ENCODE results near the gene PCSK7.

GRCh38 chr11:117197516-117198456, 34.1 kb downstream of the PCSK7 start:
- no peak for TF ChIP-seq MAX (IDR thresholded peaks at IDR 0.05; ENCODE audit: low read depth, low read length)
- no peak for TF ChIP-seq REST (IDR thresholded peaks at IDR 0.05; ENCODE audit: low read depth, low read length)
- TF ChIP-seq CTCF (IDR thresholded peaks at IDR 0.05 in 2 of 3, conservative IDR thresholded peaks at IDR 0.05 in 1 of 3; ENCODE audit: control insufficient read depth in 2 of 3, extremely low read depth in 1 of 3, insufficient read depth in 1 of 3, low read depth in 3 of 3, low read length in 3 of 3): peak; percentile 7 to 27 (median 27); a peak in 2 of 6 replicates
- TF ChIP-seq BRCA1 (IDR thresholded peaks at IDR 0.05; ENCODE audit: low read depth, low read length): no peak
- TF ChIP-seq PKNOX1 (IDR thresholded peaks at IDR 0.05): no peak
- TF ChIP-seq BACH1 (IDR thresholded peaks at IDR 0.05; ENCODE audit: borderline replicate concordance): no peak
- no peak for TF ChIP-seq EZH2 (IDR thresholded peaks at IDR 0.05; ENCODE audit: borderline replicate concordance, control insufficient read depth, low read depth, low read length)
- no peak for TF ChIP-seq ZBED1 (IDR thresholded peaks at IDR 0.05; ENCODE audit: borderline replicate concordance)
- no peak for TF ChIP-seq TBL1XR1 (IDR thresholded peaks at IDR 0.05; ENCODE audit: low read depth, low read length)
- no peak for TF ChIP-seq PBX3 (IDR thresholded peaks at IDR 0.05; ENCODE audit: insufficient replicate concordance, low read depth, low read length)
- no peak for TF ChIP-seq CBX5 (IDR thresholded peaks at IDR 0.05; ENCODE audit: low read depth)
- TF ChIP-seq NFYB (IDR thresholded peaks at IDR 0.05; ENCODE audit: insufficient read depth, low read depth, low read length): no peak

All from GM12878 (cell line).